ENCODE data around the gene LILRB2.
A peak's percentile ranks its signal among the peaks of the same experiment; 100 is the strongest.
"Not testable (repeated sequence)": the region's sequence is repeated elsewhere in the genome, so short reads cannot be mapped to it uniquely, and the experiment has no call there.

Gene LILRB2

GRCh38 chr19:54281007-54281728, at the start of gene LILRB2:
Gene LILRB2, minus strand, starts transcription at chr19:54281110. Its CDS starts 614 bp downstream, at chr19:54280496.
- no peak for DNase-seq

GRCh38 chr19:54329476-54330165, 48.7 kb upstream of the LILRB2 start:
- DNase-seq = no peak

- not testable (repeated sequence) for DNase-seq
These were observed 47.9 kb upstream of the LILRB2 start for GRCh38 chr19:54328781-54329180.

- DNase-seq = no peak
These were observed 44.7 kb upstream of the LILRB2 start for GRCh38 chr19:54325631-54326030.

- peak; percentile 33 for DNase-seq
These were observed 44.3 kb upstream of the LILRB2 start for GRCh38 chr19:54325194-54325621.

- no peak for DNase-seq
These were observed 43.2 kb upstream of the LILRB2 start for GRCh38 chr19:54324071-54324470.

- DNase-seq = not testable (repeated sequence)
These were observed 42.0 kb upstream of the LILRB2 start for GRCh38 chr19:54322934-54323333.

- DNase-seq = not testable (repeated sequence)
These were observed 41.4 kb upstream of the LILRB2 start for GRCh38 chr19:54322295-54322694.

GRCh38 chr19:54319892-54320670, 39.2 kb upstream of the LILRB2 start:
- no peak for DNase-seq

GRCh38 chr19:54319049-54319448, 38.1 kb upstream of the LILRB2 start:
- DNase-seq = no peak

GRCh38 chr19:54317965-54318240, 37.0 kb upstream of the LILRB2 start:
- DNase-seq = no peak

GRCh38 chr19:54317108-54317964, 36.4 kb upstream of the LILRB2 start:
- no peak for DNase-seq

- no peak for DNase-seq
These were observed 35.8 kb upstream of the LILRB2 start for GRCh38 chr19:54316746-54317107.

- DNase-seq = no peak
These were observed 35.0 kb upstream of the LILRB2 start for GRCh38 chr19:54315956-54316355.

GRCh38 chr19:54312436-54313377, 31.8 kb upstream of the LILRB2 start, which contains the start of gene LILRA5:
Gene LILRA5, minus strand, starts transcription at chr19:54313166. Its CDS starts 147 bp downstream, at chr19:54313019.
- DNase-seq = no peak

- no peak for DNase-seq
These were observed 31.1 kb upstream of the LILRB2 start for GRCh38 chr19:54312011-54312410.

GRCh38 chr19:54311486-54311885, 30.6 kb upstream of the LILRB2 start:
- no peak for DNase-seq

- DNase-seq = no peak
These were observed 29.6 kb upstream of the LILRB2 start for GRCh38 chr19:54310543-54310942.

- no peak for DNase-seq
These were observed 28.9 kb upstream of the LILRB2 start for GRCh38 chr19:54309811-54310210.

GRCh38 chr19:54307389-54308020, 26.6 kb upstream of the LILRB2 start:
- no peak for DNase-seq

- DNase-seq = no peak
These were observed 24.2 kb upstream of the LILRB2 start for GRCh38 chr19:54305141-54305540.
